ENCODE results near the gene NFATC4.

The NFATC4 gene

GRCh38 chr14:24426150-24426911 lies 58.3 kb downstream of the NFATC4 start:
- DNase-seq (ENCODE audit: low read depth) = no peak
- TF ChIP-seq, protein P1, sequence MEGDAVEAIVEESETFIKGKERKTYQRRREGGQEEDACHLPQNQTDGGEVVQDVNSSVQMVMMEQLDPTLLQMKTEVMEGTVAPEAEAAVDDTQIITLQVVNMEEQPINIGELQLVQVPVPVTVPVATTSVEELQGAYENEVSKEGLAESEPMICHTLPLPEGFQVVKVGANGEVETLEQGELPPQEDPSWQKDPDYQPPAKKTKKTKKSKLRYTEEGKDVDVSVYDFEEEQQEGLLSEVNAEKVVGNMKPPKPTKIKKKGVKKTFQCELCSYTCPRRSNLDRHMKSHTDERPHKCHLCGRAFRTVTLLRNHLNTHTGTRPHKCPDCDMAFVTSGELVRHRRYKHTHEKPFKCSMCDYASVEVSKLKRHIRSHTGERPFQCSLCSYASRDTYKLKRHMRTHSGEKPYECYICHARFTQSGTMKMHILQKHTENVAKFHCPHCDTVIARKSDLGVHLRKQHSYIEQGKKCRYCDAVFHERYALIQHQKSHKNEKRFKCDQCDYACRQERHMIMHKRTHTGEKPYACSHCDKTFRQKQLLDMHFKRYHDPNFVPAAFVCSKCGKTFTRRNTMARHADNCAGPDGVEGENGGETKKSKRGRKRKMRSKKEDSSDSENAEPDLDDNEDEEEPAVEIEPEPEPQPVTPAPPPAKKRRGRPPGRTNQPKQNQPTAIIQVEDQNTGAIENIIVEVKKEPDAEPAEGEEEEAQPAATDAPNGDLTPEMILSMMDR (IDR thresholded peaks at IDR 0.05; ENCODE audit: low read depth, low read length, missing control alignments) = no peak
- in situ Hi-C loops (cut with HindIII; ENCODE audit: low sequenced_read_pairs) = no loop called here
- no peak overlapping the region for H3K4me3 ChIP-seq (ENCODE audit: low read depth, low read length)

DNA sequence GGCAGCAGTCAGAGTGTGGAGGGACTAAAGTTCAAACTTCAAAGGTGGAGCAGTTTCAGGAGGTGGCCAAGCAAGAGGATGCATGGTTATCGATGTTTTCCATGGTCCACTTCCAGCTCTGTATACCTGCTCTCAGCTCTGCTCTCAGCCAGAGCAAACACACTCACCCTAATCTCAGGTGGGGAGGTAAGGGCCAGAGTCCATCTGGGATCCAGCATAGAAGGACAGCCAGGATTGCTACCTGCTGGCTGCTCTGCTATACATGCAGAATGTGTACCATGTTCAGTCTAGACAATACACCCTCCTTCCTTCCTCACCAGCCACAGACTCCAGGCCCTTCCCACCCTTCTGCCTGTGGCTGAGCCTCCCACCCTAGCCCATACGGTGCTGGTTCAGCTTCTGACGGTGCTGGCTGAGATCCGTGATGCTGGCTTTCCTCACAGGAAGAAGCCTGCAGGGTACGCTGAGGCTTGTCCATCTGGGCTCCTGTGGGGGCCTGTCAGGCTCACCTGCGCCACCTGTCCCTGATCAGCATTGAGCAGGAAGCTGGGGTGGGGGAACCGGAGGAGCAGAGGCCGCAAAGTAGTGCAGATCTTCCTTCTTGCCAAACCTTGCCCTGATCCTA lies 59.0 kb downstream of the NFATC4 start:
- no peak overlapping the region for H3K4me3 ChIP-seq (ENCODE audit: low read depth, low read length)
- DNase-seq (ENCODE audit: low read depth) = no peak
- in situ Hi-C loops (cut with HindIII; ENCODE audit: low sequenced_read_pairs) = no loop called here
- TF ChIP-seq, protein P1 (IDR thresholded peaks at IDR 0.05; ENCODE audit: low read depth, low read length, missing control alignments) = no peak

DNA sequence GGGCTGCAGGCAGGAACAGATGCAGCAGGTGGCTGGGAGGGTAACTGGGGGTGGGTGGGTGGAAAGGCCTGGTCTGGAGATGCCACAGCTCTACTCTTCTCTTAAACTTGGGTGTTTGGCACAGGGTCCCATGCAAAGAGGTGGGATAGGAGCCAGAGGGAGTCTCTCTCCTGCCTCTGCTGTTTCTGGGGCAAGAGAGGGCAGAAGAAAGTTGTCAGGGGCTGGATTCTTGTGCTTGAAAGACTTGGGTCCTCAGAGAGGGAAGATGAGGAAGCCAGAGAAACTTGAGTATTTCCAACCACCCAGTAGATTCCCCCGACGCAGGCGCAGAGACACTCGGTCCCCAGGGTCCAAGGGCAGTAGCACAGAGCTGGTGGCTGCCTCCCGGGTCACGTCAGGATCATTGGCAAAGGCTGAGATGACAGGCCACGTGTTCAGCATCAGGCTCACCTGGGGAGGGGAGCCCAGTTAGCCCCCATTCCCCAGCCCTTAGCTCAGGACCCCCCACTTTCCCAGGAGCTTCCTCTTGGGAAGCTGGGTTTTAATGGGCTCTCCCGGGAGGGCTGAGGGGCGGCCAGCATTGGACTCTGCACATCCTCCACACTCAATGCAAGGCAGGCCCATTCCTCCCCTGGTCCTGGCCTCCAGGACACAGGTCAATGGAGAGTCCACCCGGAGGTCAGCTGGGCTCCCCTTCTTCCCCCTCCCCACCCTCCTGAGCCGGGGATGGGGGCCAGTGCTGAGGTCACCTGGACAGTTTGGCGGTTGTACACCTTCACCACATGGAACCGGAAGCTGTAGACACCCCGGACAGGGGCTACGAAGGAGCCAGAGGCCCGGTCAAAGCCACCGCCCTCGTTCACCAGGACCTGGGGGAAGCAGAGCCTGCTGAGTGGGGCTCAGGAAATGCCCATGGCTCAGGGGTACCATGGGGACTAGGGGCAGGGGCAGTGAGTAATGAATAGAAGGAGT lies 59.8 kb downstream of the NFATC4 start:
- H3K4me3 ChIP-seq (ENCODE audit: low read depth, low read length) = no peak overlapping the region
- DNase-seq (ENCODE audit: low read depth) = no peak
- in situ Hi-C loops (cut with HindIII; ENCODE audit: low sequenced_read_pairs) = no loop called here
- TF ChIP-seq, protein P1 (IDR thresholded peaks at IDR 0.05; ENCODE audit: low read depth, low read length, missing control alignments) = no peak

- in situ Hi-C loops (cut with HindIII; ENCODE audit: low sequenced_read_pairs) = no loop called here
- no peak overlapping the region for H3K4me3 ChIP-seq (ENCODE audit: low read depth, low read length)
- TF ChIP-seq, protein P1 (IDR thresholded peaks at IDR 0.05; ENCODE audit: low read depth, low read length, missing control alignments) = no peak
- no peak for DNase-seq (ENCODE audit: low read depth)
These were observed 60.8 kb downstream of the NFATC4 start for GRCh38 chr14:24428628-24429394.
